AG09309 (cell line): ENCODE measurements around the gene TMC3.

Source experiments
- DNase-seq: peaks from one replicate; pipeline ENCODE4 v3.0.0-alpha.2; 2010; ENCODE audit warnings: low read depth
- H3K4me3 ChIP-seq: 2 replicates; pipeline ENCODE4 v1.5.1; 2011; ENCODE audit warnings: mild to moderate bottlenecking, low read depth, low read length, moderate library complexity; ENCODE audit not compliant: control insufficient read depth
- TF ChIP-seq, protein P1 (sequence below): IDR thresholded peaks from 2 replicates; pipeline ENCODE4 v1.5.1; 2011; ENCODE audit warnings: mild to moderate bottlenecking, low read depth, low read length, inconsistent platforms; ENCODE audit not compliant: insufficient read depth, control insufficient read depth; ENCODE audit errors: missing control alignments

Gene TMC3

GRCh38 chr15:81398910-81399551 is 25.0 kb upstream of the TMC3 start:
- DNase-seq: peak; percentile 24
- TF ChIP-seq, protein P1, sequence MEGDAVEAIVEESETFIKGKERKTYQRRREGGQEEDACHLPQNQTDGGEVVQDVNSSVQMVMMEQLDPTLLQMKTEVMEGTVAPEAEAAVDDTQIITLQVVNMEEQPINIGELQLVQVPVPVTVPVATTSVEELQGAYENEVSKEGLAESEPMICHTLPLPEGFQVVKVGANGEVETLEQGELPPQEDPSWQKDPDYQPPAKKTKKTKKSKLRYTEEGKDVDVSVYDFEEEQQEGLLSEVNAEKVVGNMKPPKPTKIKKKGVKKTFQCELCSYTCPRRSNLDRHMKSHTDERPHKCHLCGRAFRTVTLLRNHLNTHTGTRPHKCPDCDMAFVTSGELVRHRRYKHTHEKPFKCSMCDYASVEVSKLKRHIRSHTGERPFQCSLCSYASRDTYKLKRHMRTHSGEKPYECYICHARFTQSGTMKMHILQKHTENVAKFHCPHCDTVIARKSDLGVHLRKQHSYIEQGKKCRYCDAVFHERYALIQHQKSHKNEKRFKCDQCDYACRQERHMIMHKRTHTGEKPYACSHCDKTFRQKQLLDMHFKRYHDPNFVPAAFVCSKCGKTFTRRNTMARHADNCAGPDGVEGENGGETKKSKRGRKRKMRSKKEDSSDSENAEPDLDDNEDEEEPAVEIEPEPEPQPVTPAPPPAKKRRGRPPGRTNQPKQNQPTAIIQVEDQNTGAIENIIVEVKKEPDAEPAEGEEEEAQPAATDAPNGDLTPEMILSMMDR: no peak
- H3K4me3 ChIP-seq: no peak overlapping the region

- no peak overlapping the region for H3K4me3 ChIP-seq
- TF ChIP-seq, protein P1: no peak
- no peak for DNase-seq
Observed at GRCh38 chr15:81398456-81398855, 24.4 kb upstream of the TMC3 start.

- no peak overlapping the region for H3K4me3 ChIP-seq
- TF ChIP-seq, protein P1: no peak
- no peak for DNase-seq
Observed at GRCh38 chr15:81394603-81395002, 20.6 kb upstream of the TMC3 start.

- DNase-seq: no peak
- no peak overlapping the region for H3K4me3 ChIP-seq
- TF ChIP-seq, protein P1: no peak
Observed at GRCh38 chr15:81391657-81392056, 17.6 kb upstream of the TMC3 start.

DNA sequence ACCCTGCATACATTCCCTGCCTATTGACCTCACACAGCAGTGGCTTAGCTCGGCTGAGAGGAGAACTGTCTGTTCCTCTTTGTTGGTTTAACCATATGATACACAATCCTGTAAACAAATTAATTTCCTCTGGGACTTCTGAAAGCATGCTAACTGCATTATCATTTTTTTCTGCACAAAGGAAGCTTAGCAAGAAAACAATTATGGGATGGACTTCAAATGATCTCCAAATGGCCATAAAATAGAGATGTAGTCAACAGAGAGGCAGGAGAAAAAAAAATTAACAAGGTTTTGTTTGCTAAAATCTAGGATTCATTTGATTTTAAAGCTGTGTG is 14.4 kb upstream of the TMC3 start:
- DNase-seq: no peak
- TF ChIP-seq, protein P1: no peak
- no peak overlapping the region for H3K4me3 ChIP-seq

DNA sequence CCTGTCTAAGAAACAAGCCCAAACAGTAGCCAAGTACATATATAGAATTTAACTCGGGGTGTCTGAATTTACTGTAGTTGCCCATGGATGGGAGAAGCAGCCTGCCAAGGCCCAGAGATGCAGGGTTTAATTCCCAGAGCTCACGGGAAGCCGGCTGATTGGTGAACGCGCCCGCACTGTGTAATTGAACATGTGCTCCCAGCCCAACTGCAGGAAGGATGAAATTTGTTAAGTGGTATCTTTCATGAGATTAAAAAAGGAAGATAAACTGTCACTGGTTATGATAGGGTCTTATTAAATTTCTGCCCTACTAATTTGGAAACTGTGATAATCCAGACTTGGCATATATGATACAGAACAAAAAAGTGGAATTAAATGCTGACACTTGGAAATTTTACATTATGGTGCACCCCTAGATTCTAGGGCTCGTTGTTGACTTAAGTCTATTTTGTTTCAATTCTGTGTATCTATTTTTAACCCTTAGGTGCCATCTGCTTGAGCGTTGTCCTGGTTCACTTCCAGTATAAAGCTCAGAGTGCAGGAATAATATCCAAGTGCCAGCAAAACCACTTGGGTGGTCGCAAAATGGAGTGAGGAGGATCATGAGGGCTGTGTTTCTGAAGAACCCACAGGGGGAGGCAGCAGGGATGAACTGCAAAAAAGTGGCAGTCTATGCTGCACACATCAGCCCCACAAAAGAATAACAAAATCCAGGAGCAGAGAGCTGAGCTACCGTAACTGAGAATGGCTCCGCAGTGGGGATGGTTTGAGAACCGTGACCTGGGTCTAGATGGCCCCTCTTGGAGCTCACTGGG is 13.8 kb upstream of the TMC3 start:
- H3K4me3 ChIP-seq: no peak overlapping the region
- no peak for DNase-seq

More for the DNA sequence above, 13.8 kb upstream of the TMC3 start:
- TF ChIP-seq, protein P1: no peak
